GM18907 (cell line): ENCODE results near the gene SLC35G6.
"Not testable (repeated sequence)": the region's sequence is repeated elsewhere in the genome, so short reads cannot be mapped to it uniquely, and the experiment has no call there.

Source experiments
- ATAC-seq: cut with Tn5 transposase; IDR thresholded peaks from one replicate; pipeline ENCODE4 v1.9.1; 2021; ENCODE audit warnings: mild to moderate bottlenecking, moderate library complexity; ENCODE audit not compliant: unreplicated experiment

The SLC35G6 gene

DNA sequence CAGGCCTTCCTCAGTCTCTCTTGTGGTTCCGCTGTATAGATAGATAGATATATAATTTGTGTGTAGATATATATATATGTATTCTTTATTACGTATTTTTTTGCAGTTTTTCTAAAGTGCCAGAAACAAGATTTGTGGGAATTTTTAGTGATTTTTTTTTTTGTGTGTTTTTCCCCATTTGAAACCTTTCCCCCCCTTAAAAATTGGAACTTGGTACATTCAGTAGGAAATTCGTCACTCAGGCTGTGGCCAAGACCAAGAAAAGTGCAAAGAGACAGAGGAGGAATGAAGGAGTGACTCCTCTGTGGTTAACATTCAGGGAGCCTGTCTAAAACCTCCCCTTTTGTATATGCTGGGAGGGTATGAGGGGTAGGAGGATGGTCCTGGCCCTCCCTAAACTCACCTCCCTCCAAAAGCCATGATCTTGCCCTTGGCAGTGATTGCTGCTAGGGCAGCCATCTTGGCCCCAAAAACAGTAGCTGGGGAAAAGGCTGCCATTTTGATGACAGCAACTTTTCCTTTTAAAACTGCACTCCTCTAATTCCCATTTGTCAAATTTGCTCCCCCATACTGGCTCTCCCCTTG, 21.2 kb upstream of the SLC35G6 start:
- ATAC-seq, result no peak

DNA sequence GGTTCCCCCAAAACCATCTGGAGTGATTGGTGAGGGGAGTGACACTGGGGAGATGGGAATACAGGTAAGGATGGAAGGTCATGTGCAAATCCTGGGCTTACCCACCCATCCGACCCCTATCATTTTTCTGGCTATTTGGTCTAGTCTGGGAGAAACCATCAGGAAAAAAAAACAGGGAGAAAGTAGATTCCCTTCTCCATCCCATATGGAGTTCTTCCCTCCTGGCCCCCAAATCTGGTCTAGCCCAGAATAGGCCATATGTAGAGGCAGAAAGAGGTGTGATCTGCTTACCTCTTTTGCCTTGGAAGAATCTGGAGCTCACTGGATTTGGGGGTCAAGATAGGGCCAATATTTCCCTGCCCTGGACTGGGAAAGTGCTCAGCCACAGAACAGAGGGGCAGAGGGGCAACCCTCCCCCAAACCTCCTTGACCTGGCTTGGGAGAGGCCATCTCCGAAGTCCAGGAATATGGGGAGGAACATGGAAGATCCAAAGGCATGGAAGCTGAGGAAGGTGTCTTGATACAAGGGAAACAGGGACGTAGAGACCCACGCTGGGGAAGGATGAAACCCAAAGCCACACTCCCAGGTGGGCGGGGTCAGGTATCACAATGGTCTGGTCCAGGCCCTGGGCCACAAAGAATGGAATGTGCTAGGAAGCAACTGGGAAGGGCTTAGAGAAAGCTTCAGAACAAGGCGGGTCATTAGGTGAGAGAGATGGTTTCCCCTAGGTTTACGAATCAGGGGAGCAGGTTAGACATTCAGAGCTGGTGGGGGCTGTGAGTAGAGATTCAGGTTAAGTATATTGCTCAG, 20.2 kb upstream of the SLC35G6 start:
- no peak for ATAC-seq

DNA sequence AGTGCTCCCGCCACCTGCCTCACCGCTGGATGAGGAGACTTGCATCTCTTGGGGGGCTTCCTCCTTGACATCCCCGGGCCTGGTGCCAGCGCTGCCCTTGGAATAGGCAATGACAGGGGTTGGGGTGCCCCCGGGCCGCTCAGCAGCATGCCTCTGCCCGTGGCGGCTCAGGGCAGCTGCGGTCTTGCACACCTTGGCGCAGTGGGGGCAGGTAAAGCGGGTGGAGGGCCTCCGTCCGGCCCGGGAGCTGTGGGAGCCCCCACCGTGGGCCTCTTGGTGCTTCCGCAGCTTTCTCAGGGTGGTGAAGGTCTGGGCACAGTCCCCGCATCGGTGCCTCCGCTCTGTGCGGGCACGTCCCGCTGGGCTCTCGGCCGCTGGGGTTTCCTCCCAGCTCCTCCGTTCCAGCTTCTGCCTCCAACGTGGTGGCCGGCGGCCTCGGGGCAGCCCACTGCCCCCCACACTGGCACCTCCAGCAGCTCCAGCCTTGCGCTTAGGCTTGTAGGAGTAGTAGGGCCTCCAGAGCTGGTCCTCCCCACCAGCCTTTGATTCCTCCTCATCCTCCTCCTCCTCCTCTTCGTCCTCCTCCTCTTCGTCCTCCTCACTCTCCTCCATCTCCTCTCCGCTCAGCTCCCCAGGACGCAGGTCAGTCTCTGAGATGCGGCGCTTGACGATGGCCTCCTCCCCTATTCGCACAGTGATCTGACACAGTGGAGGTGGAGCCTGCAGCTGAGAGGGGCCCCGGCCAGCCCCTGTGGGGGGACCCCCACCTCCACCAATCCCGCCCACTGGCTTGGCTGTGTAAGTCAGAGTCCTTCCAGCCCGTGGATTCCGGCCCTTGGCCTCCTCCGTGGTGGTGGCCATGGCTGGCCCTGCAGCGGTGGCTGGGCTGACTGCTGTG, 18.5 kb upstream of the SLC35G6 start:
- no peak for ATAC-seq

DNA sequence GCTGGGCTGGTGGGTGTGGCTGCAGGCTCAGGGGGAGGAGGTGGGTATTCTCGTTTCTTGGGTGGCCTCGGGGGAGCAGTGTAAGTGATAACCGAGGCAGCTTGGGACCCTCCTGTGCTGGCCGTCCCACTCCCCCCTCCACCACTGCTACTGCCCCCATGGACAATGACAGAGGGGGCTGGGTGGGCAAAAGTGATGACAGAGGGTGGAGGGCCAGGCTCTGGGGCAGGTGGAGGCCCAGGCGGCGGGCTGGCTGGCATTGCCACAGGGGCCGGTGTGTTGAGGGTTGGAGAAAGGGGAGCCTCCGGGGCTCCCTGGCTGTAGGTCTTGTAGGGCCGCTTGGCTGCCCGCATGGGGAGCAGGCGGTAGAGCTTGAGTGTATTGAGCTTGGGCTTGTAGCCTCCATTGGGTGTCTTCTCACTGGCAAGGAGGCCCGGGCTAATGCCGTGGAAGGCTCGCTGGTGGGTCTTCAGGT, 17.8 kb upstream of the SLC35G6 start:
- no peak for ATAC-seq

DNA sequence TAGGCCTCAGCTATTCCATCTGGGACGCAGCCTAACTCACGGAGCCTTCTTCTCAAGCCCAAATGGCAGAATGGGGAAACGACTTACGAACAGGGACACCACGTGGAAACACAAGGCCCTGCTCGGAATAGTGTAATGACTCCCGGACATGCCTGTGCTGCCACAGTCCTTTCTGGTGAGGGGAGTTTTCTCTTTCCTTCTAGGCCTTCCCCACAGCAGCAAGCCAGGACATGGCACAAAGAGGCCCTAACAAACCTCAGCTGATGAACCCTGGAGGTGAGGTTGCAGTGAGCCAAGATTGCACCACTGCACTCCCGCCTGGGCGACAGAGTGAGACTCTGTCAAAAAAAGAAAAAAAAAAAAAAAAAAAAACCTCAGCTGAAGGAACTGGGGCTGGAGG, 17.2 kb upstream of the SLC35G6 start:
- ATAC-seq, result no peak

DNA sequence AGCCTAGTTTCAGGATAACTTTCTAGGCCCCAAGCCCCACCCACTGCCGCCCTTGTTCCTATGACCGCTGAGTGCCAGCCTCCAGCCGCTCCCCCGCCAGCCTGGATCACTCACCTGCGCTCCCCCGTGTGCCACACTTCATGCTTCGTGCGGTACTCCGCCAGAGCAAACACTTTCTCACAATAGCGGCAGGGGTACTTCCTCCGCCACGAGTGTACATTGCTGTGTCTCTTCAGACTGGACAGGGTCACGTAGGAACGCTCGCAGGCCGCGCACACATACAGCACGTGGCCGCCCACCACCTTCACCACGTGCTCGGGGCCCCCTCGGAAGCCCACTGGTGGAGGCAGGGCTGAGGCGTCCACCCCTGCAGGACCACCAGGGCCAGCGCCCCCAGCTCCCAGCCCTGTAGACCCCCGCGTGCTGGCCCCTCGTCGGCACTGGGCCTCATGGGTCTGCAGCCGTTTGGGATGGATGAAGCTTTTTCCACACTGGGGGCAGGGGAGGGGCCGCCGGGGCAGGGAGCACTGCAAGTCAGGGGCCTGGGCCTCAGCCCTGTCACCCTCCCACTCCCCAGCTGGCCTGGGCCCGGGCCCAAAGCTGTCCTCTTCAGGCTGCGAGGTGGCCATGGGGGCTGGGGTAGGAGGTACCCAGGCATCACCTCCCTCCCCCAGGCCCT, 15.5 kb upstream of the SLC35G6 start:
- no peak for ATAC-seq

DNA sequence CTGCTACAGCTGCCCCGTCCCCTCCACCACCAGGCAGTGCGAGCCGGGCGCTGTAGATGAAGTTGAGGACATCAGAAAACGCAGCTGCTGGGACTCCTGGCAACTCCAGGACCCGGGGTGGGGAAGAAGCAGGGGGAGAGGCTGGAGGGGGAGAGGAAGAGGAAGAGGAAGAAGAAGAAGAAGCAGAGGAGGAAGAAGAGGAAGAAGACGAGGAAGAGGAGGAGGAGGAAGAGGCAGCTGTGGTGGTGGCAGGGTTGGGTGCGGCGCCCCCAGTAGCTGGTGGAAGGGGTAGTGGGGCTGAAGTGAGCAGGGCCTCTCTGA, 15.0 kb upstream of the SLC35G6 start:
- no peak for ATAC-seq

DNA sequence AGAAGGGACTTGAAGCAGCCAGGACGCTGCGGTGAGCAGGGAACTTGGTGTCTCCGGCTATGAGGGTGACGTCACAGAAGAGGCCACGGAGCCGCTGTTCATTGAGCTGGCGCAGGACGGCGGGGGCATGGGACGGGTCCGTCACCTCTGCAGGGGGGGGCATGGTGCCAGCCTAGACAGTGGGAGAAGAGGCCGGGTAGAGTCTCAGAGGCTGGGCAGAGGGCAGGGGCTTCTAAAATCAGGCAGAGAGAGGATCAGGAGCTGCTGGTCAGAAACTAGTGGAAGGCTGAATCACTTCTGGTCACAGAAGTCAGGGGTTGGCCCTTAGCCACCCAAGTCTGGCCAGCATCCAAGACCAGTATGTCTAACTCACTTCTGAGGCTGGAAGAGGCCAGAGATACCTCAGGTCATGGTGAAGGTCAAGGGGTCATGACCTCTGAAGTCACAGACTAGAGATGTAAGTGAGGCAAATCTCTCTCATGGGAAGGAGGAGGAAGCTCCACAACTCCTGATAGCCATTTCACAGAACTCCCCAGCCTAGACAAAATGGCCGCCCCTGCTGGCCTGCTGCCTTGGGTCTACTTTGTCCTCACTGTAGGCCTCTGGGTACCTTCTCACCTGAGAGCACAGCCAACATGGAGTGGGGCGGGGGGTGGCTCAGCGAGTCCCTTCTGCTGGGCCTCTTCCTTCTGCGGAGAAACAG, 14.5 kb upstream of the SLC35G6 start:
- ATAC-seq, result no peak

DNA sequence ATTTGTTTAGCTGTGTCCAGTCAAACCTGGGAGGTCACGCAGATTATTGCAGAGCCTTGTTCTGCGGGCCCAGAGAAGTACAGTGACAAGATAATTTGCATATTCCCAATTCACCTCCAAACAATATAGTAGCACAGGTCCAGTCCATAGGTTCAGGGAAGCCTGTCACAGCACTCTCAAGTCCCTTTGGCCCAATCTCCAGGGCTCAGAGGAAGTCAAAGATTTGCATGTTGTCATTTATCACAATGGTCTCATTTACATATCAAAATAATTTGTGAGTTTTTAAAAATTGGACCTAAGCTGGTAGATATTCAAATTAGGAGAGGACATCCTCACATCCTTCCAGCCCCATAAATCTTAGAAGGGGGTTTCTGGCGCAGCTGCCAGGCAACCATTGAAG, 13.7 kb upstream of the SLC35G6 start:
- no peak for ATAC-seq

DNA sequence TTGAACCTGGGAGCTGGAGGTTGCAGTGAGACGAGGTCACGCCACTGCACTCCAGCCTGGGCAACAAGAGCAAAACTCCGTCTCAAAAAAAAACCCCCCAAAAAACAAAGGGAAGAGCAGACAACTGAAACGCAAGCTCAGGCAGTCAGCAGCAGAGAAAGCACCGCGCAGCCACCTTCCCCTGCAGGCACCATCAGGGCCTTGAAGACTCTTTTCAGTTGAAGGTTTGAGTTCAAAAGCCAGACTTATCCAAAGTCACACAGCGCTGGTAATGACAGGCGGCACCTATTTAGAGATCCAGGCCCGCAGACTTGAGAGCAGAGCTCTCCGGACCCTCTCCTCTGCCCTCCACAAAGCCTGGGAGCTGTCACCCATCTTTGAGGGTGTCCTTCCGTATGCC, 13.0 kb upstream of the SLC35G6 start:
- ATAC-seq, result no peak

DNA sequence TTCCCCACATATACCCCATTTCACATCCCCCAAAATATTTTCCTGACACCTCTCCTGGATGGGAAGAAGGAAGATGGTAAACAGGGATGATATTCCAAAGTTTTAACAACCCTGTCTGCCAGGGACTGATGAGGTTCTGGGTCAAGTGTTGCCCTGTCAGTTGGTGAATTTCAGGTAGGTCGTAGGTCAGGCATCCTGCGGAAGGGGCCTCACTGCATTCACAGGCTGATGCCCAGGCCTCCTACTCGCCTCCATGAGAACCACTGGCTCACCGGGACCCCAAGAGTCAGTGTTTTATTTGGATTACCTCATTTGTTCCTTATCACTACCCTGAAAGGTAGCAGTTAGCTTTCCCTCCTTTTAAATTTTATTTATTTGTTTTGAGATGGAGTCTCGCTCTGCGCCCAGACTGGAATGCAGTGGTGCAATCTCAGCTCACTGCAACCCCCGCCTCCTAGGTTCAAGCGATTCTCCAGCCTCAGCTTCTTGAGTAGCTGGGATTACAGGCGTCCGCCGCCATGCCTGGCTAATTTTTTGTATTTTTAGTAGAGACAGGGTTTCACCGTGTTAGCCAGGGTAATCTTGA, 12.3 kb upstream of the SLC35G6 start:
- ATAC-seq, result no peak

DNA sequence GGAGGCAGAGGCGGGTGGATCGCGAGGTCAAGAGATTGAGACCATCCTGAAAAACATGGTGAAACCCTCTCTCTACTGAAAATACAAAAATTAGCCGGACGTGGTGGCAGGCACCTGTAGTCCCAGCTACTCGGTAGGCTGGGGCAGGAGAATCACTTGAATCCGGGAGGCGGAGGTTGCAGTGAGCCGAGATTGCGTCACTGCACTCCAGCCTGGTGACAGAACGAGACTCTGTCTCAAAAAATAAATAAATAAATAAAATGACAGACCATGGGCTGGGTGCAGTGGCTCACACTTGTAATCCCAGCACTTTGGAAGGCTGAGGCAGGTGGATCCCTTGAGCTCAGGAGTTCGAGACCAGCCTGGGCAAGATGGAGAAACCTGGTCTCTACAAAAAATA, 11.4 kb upstream of the SLC35G6 start:
- ATAC-seq, result not testable (repeated sequence)

DNA sequence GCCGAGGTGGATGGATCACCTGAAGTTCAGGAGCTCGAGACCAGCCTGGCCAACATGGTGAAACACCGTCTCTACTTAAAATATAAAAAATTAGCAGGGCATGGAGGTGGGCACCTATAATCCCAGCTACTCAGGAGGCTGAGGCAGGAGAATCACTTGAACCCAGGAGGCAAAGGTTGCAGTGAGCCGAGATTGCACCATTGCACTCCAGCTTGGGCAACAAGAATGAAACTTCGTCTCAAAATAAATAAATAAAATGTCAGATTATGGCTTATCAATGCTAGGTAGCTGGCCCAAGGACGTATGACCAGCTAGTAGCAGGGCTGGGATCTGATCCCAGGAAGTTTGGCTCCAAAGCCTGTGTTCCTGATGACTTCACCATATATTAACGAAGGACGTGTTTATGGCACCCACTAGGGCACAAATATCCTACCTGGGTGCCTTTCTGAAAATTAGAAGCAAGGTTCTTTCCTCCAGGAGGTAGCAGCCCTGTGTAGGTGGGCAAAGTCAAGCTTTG, 10.7 kb upstream of the SLC35G6 start:
- ATAC-seq, result not testable (repeated sequence)

DNA sequence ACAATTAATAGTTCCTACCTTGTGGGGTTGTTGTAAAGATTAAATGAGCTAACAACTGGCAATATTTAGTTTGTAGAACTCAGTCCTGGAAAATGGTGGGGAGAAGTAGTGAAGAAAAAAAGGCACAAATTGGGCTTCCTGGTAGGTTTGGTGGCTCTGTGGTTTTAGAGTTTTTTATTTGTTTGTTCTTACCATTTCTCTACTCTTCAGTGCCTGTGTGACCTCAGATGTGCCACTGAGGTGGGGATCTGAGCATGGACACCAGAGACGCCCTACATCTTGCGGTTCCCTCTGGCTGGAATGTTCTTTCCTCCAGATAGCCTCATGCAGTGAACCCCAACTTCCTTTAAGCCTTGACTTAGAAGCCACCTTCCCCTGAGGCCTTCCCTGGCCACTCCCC, 9.5 kb upstream of the SLC35G6 start:
- ATAC-seq, result no peak

DNA sequence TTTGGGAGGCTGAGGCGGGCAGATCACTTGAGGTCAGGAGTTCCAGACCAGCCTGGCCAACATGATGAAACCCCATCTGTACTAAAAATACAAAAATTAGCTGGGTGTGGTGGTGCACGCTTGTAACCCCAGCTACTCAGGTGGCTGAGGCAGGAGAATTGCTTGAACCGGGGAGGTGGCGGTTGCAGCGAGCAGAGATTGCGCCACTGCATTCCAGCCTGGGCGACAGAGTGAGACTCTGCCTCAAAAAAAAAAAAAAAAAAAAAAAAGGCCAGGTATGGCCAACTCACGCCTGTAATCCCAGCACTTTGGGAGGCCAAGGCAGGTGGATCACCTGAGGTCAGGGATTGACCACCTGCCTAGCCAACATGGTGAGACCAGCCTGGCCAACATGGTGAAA, 6.5 kb upstream of the SLC35G6 start:
- not testable (repeated sequence) for ATAC-seq

DNA sequence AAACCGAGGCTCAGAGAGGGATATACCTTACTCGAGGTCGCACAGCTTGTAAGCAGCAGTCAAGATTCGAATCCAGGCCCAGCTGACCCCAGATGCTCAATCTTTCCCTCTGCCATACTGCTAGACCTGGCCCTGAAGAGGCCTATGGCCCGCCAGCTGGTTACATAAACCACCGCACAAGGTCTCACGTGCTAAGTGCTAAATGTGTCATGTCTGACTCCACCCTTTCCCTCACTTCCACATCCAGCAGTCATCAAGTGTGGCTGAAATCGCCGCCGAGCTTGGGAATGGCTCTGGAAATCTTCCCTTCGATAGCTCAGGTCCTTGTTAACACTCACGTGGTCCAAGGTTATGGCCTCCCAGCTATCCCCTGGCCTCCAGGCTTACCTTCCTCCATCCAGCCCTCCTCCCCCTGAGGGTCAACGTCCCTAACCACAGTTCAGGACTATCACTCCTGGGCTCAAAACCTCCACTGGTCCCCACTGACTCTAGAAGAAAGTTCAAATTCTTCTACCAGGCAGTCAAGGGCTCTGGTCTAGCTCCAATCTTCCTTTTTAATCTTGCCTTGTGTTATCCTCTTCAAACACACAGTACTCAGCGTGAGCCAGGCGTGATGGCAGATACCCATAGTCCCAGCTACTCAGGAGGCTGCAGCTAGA, 5.4 kb upstream of the SLC35G6 start:
- ATAC-seq, result no peak

DNA sequence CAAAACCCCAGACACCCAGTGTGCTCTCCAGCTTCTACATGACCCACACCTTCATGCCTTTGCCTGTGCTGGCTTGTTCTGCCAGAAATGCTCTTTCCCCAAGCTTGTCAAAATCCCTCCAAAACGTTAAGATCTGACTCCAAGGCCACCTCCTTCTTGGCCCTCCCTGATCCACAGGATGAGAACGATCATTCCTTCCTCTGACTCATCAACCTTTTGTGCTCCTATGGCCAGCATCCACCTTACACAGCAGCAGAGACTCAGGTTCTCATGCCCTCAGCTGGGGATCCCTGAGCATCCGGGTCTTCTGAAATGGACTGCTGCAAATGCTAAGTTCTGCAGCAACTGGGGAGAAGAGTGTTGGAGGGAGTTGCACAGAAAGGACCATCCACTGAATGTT, 4.8 kb upstream of the SLC35G6 start:
- no peak for ATAC-seq

DNA sequence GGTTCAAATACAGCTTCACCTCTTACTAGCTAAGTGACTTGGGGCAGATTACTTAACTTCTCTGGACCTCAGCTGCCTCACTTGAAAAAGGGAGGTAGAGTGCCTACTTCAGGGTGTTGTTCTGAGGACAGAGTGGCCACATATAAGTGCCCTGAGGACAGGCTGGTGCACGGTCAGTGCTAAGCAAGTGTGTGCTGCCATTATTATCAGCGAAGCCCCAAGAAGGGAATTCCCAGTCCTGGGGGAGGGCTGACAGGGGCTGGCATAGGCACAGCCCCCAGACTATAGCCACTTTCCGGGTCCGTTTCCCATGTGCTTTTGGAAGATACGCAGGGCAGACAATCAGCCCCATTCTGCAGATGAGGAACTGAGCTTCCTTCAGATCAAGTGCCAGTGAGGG, 4.3 kb upstream of the SLC35G6 start:
- ATAC-seq, result no peak
